GM19023 (cell line): Measurements from ENCODE around the gene GCC2.
"Not testable (repeated sequence)": the region's sequence is repeated elsewhere in the genome, so short reads cannot be mapped to it uniquely, and the experiment has no call there.

Experiments used
- ATAC-seq: cut with Tn5 transposase; IDR thresholded peaks from one replicate; pipeline ENCODE4 v1.9.1; 2021; ENCODE audit warnings: mild to moderate bottlenecking, moderate library complexity; ENCODE audit not compliant: unreplicated experiment

The GCC2 gene

GRCh38 chr2:108448678-108449409 is at the start of gene GCC2:
TSS of gene GCC2 (plus strand) at chr2:108449206. CDS start at chr2:108449275, 69 bp downstream.
- peak; percentile 99 for ATAC-seq

- no peak for ATAC-seq
Observed at GRCh38 chr2:108399479-108399878, 49.5 kb upstream of the GCC2 start.

- ATAC-seq: no peak
Observed at GRCh38 chr2:108401800-108402199, 47.2 kb upstream of the GCC2 start.

- ATAC-seq: no peak
Observed at GRCh38 chr2:108403494-108403893, 45.5 kb upstream of the GCC2 start.

GRCh38 chr2:108404784-108405397 is 44.1 kb upstream of the GCC2 start:
- no peak for ATAC-seq

- no peak for ATAC-seq
Observed at GRCh38 chr2:108407864-108408729, 40.9 kb upstream of the GCC2 start.

- ATAC-seq: no peak
Observed at GRCh38 chr2:108409768-108410167, 39.2 kb upstream of the GCC2 start.

- ATAC-seq: no peak
Observed at GRCh38 chr2:108412995-108413710, 35.9 kb upstream of the GCC2 start.

GRCh38 chr2:108413711-108414095 is 35.3 kb upstream of the GCC2 start:
- ATAC-seq: no peak

- no peak for ATAC-seq
Observed at GRCh38 chr2:108414256-108414876, 34.6 kb upstream of the GCC2 start.

- no peak for ATAC-seq
Observed at GRCh38 chr2:108414945-108415344, 34.1 kb upstream of the GCC2 start.

GRCh38 chr2:108417254-108417653 is 31.8 kb upstream of the GCC2 start:
- ATAC-seq: no peak

- ATAC-seq: no peak
Observed at GRCh38 chr2:108418416-108418815, 30.6 kb upstream of the GCC2 start.

GRCh38 chr2:108423067-108423466 is 25.9 kb upstream of the GCC2 start:
- ATAC-seq: no peak

GRCh38 chr2:108423502-108424251 is 25.3 kb upstream of the GCC2 start:
- no peak for ATAC-seq

- no peak for ATAC-seq
Observed at GRCh38 chr2:108428286-108429009, 20.6 kb upstream of the GCC2 start.

- not testable (repeated sequence) for ATAC-seq
Observed at GRCh38 chr2:108435578-108435977, 13.4 kb upstream of the GCC2 start.

- no peak for ATAC-seq
Observed at GRCh38 chr2:108436976-108437375, 12.0 kb upstream of the GCC2 start.

- no peak for ATAC-seq
Observed at GRCh38 chr2:108441712-108442111, 7.3 kb upstream of the GCC2 start.
